ENCODE data around the gene COL18A1. TPM values are rescaled to one million over a fixed set of nuclear protein-coding genes. Genes with fewer than 3 reads are reported as not detected.

The COL18A1 gene
- total RNA-seq, 1 donor from 2014 or later, result 44.2 TPM

DNA sequence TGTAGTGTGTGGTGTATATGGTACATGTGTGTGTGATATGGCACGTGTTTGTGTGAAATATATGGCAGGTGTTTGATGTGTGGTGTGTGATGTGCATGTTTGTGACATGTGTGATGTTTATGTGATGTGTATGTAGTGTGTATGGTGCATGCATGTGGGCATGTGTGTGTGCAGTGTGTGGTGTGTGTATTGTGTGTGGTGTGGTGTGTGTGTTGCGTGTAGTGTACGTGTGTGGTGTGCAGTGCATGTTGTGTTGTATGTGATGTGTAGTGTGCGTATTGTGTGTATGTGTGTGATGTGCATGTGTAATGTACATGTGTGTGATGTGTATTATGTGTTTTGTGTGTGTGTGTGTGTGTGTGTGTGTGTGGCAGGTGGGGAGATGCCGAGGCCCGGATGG lies 71.6 kb downstream of the COL18A1 start:
- DNase-seq (no peak), ATAC-seq (ENCODE audit: poor library complexity) (no peak)
- intact Hi-C loops (cut with DNase I), result no loop called here

DNA sequence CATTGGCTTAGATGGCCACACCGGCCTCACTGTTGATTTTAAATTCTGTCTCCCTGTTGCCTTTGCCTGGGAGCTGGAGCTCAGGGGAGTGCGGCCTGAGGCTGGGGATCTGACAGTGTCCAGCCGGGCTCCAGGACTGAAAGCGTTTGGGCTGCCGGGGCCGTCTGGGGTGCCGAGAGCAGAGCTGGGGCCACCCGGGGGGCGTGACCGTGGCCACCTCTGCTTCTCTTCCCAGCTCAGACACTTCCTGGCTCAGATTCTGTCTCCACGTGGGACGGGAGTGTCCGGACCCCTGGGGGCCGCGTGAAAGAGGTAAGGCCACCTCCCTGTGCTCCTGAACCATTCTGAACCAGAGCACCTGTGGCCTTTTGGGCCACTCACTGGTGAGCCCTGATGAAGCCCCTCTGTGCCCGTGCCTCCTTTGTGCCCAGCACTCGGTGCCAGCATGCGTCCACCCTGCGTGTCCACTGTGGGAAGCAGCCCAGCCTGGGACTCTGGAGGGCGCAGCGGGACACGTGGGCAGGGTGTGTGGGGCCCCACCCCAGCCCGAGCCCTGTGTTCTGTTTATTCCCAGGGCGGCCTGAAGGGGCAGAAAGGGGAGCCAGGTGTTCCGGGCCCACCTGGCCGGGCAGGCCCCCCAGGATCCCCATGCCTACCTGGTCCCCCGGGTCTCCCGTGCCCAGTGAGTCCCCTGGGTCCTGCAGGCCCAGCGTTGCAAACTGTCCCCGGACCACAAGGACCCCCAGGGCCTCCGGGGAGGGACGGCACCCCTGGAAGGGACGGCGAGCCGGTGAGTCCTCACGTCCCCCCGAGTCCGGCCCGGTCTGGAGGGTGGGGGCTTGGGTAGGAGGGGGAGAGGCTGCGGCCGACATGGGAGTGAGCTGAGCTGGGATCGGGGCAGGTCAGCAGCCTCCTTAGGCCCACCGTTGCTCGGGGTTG lies 72.5 kb downstream of the COL18A1 start:
- intact Hi-C loops (cut with DNase I), result no loop called here
- no peak for DNase-seq

DNA sequence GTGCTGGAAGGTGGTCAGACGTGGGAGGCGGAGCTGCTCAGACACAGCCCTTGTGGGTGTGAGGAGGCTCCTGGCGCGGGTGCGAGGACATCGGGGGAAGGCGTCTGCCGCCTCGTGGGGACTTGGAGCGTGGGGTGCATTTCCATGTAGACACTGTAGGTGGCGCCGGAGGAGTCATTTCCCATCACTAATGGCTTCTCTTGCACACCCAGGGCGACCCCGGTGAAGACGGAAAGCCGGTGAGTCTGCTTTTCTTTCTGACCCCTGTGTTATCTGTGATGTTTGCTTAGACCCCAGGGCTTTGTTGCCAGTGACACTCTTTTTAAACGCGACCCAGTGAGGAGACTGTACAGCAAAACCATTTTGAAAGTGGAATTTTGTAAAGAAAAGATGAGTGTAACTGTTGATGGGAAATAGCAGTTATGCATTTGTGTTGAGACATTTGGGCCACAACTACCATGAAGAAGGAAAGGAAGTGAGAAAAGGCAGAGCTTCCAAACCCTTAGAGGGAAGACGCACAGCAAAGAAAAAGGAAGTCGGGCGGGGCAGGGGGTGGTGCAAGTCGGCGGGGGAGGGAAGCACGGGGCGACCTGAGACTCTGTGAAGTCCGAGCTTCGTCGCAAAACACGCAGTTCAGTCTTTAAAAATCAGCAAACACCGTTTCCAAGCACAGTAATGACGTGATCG lies 73.3 kb downstream of the COL18A1 start:
- DNase-seq (peak; percentile 86), ATAC-seq (ENCODE audit: poor library complexity) (peak; percentile 73)
- intact Hi-C loops (cut with DNase I), result no loop called here

More for the DNA sequence above, 72.5 kb downstream of the COL18A1 start:
- peak; percentile 8 for ATAC-seq (ENCODE audit: poor library complexity)

DNA sequence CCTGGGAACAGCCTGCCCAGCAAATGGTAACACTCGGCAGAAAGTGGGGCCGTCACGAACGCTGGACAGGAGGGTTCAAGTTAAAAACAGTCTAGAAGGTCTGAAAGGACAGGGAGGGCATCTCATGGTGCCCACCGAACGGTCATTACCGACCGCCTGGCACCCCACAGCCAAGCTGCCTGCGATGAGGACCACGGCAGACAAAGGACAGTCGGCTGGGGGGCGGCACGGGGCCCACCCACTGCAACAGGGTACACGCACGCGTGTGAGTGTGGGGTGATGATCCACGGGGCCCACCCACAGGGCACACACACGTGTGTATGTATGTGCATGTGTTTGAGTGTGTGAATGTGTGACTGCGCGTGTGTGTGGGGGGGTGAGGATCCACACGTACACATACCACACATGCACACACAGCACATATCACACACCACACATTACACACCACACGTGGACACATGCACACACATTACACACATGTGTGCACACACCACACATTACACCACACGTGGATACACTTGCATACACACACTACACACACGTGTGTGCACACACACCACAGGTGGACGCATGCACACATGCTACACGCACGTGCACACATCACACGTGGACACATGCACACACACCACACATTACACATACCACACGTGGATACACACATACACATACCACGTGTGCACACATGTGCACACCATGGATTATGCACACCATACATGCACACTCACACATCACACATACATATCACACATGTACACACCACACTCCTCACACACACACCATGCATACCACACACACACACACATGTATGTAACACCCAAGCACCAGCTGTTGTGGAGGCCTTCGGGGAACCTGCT lies 74.1 kb downstream of the COL18A1 start:
- no peak for DNase-seq
- intact Hi-C loops (cut with DNase I), result no loop called here
- ATAC-seq (ENCODE audit: poor library complexity), result no peak

DNA sequence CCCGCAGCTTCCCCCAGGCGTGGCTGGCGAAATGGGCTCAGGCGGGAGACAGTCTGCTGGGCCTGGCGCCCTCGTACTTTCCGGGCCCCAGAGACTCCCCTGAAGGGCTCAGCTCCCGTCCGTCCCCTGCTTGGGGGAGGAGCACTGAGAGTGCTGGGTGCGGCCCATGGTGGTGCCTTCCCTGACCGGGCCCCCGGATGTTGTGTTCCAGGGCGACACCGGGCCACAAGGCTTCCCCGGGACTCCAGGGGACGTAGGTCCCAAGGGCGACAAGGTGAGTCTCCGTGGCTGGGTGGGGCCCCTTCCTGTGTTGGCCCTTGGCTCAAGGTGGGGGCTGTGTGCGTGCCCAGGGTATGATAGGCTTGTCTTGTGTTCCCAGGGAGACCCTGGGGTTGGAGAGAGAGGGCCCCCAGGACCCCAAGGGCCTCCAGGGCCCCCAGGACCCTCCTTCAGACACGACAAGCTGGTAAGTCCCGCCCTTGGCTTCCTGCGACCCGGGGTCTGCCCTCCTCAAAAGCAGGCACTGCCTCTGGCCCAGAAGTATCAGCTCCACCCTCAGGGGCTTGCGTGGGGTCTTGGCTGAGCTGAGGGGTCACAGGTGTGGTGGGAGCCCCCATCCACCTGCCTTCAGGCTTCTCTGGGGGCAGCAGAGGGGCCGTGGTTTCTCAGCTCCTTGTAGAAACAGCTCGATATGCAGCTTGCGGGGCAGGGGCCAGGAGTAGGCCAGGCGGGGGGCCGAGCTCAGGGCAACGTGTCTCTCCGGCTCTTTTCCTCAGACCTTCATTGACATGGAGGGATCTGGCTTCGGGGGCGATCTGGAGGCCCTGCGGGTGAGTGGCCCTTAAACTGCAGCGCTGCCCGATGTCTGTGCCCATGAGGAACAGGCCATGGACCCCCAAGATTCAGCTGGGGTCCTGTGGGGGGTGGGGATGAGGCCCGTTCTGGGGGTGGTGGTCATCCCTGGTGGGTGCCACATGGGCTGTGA lies 75.0 kb downstream of the COL18A1 start:
- intact Hi-C loops (cut with DNase I), result no loop called here
- ATAC-seq (ENCODE audit: poor library complexity), result no peak

DNA sequence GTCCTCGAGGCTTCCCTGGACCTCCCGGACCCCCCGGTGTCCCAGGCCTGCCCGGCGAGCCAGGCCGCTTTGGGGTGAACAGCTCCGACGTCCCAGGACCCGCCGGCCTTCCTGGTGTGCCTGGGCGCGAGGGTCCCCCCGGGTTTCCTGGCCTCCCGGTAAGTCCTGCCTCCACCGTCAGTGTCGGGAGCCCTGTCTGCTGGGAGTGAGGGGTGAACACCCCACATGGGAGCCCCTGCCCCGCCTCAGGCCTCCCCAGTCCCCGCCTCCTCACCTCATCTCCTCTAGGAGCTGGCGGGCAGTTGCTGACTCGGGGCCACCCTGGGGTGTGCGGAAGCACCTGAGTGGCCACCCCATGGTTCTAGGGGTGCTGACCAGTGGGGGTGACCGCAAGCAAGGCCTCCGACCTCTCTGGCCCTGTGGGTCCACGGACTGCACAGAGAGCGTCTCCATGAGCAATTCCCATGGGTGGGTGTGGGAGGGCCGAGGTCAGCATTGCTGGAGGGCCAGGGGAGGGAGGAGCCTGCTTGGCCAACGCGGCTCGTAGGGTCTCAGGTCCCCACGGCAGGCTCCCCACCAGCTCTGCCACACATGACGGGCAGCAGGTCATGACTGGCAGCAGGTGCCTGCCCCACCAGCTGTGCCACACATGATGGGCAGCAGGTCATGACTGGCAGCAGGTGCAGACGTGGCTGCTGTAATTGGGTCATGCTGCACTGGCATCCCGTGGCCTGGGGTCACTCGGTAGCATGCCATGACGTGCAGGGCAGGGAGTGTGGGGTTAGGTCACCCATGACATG lies 75.9 kb downstream of the COL18A1 start:
- DNase-seq, result no peak
- intact Hi-C loops (cut with DNase I), result no loop called here

More for the DNA sequence above, 75.0 kb downstream of the COL18A1 start:
- no peak for DNase-seq

DNA sequence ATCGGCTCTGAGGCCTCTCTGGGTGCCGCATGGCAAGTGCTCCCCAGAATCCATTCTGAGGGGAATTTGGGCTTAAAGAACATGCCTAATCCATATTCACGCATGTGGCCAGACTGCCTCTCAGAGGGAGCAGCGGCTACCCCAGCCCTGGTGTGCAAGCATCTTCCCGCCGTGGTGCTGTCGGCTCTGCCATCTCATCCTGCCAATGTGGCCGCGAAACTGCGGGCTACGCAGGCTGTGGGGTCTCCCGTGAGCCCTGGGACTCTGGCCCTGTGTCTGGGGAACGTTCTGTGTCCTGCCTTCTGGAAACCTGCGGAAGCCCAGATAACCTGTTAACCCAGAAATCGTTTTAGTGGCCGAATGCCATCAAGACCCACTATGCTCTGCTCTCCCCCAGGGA lies 76.6 kb downstream of the COL18A1 start:
- intact Hi-C loops (cut with DNase I), result no loop called here
- no peak for ATAC-seq (ENCODE audit: poor library complexity)
- DNase-seq, result no peak

More for the DNA sequence above, 75.9 kb downstream of the COL18A1 start:
- ATAC-seq (ENCODE audit: poor library complexity), result no peak

DNA sequence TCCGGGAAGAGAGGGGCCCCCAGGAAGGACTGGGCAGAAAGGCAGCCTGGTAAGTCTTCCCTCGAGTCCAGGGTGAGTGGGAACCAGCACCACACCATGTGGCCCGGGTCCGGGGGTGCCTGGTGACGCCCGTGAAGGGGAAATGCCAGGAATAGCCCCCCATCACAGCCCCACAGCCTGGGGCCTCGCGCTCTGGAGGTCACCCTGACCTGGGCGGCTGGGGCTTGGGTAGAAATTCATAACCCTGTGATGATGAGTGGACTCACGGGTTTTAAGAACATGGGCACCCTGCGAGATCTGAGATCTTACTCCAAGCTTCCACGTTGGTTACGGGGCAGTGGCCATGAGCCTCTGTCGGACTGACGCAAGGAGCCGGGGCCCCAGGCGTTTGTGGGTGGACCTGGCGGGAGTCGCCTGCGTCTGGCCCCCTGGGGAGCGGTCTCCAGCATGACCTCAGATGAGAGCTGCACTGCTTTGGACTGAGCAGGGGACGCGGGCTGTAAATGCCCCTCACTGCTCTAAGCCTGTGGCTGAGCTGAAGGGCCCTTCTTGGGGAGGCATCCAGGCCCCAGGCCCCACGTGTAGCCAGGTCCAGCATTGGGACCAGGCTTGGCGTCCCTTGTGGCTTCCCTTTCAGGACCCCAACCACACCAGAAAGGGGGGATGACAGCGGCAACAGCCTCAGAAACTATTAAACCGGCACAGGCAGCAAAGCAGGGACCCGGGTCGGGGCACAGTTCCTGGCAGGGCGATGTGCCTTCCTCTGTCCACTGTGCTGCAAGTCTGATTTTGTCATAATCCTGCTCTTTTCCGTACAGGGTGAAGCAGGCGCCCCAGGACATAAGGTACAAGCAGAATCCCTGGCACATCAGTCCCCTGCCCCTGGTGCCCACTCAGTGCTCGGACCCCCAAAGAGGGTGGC lies 77.3 kb downstream of the COL18A1 start:
- intact Hi-C loops (cut with DNase I), result no loop called here
- ATAC-seq (ENCODE audit: poor library complexity), result no peak
- no peak for DNase-seq

DNA sequence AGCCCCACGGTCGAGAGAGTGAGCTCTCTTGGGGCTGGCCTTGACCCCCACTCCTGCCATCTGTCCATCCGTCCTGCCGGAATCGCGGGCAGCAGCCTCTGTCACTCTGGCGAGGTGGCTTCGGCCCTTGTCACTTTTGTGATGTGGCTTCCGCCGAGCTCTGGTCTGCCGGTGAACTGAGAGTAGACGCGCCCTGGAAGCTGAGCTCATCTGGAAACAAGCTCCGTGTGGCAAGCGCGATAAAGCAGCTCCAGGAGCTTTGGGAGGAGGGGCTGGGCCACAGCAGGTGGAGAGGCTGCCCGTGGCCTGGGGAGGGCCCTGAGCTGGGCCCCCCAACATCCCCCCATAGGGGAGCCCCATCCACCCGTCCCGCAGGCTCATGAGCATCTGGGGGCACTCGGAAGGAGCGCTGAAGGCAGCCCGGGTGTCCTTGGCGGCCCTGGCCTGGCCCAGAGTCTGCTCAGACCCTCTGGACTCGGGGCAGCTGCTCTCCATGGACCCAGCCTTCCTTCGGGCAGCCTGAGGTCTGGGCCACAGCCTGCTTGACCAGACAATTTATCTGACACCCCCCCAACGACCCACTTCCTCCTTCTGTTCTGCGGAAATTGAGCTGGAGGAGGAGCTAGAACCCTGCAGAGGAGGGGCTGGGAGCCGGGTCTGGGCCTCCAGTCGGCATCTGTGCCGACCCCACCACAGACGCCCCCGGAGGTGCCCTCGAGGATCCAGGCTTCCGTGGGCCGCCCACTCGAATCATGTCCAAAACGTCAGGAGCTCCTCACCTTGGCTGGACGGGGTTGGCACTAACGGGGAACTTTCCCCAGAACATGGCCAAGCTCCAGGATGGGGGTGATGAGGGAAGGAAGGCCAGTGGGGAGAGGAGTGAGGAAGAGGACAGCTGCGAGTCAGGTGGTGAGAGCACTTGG lies 78.2 kb downstream of the COL18A1 start:
- intact Hi-C loops (cut with DNase I), result no loop called here
- ATAC-seq (ENCODE audit: poor library complexity), result peak; percentile 28
- no peak for DNase-seq

DNA sequence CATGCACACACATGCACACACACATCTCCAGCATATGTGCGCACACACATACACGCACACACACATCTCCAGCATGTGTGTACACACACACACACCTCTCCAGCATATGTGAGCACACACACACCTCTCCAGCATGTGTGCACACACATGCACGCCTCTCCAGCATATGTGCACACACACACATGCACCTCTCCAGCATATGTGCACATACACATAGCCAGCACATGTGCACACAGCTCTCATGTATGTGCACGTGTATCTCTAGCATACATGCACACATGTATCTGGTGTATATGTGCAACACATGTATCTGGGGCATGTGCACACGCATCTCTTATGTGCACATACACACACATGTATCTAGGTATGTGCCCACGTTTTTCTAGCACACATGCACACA lies 79.4 kb downstream of the COL18A1 start:
- intact Hi-C loops (cut with DNase I), result no loop called here
- DNase-seq (no peak), ATAC-seq (ENCODE audit: poor library complexity) (no peak)

DNA sequence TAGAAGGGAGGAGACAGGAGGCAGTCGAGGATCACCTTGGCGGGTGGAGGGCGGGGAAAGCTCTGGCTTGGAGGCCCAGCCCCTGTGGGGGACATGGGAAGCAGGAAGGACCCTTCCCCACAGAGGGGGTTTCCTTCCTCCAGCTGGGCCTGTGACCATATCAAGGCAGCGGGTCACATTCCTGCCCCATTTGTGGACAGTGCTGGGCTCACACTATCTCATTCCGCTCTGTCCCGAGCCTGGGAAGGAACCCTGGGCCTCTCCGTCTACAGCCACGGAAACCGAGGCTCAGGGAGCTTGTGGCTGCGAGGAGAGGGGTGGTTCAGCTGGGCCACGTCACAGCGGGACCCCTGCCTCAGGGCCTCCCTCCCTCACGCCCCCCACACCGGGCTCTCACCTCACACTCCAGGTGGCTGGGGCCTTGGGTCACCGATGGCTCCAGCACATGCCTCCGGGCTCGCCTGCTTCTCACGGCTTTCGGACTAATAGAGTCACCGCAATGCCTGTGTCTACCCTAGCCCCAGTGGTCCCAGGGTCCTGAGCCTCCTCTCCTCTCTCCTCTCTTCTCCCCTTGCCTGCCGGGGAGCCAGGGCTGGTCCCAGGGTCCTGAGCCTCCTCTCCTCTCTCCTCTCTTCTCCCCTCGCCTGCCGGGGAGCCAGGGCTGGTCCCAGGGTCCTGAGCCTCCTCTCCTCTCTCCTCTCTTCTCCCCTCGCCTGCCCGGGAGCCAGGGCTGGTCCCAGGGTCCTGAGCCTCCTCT lies 80.9 kb downstream of the COL18A1 start:
- ATAC-seq (ENCODE audit: poor library complexity), result no peak
- intact Hi-C loops (cut with DNase I), result no loop called here
- DNase-seq, result no peak

DNA sequence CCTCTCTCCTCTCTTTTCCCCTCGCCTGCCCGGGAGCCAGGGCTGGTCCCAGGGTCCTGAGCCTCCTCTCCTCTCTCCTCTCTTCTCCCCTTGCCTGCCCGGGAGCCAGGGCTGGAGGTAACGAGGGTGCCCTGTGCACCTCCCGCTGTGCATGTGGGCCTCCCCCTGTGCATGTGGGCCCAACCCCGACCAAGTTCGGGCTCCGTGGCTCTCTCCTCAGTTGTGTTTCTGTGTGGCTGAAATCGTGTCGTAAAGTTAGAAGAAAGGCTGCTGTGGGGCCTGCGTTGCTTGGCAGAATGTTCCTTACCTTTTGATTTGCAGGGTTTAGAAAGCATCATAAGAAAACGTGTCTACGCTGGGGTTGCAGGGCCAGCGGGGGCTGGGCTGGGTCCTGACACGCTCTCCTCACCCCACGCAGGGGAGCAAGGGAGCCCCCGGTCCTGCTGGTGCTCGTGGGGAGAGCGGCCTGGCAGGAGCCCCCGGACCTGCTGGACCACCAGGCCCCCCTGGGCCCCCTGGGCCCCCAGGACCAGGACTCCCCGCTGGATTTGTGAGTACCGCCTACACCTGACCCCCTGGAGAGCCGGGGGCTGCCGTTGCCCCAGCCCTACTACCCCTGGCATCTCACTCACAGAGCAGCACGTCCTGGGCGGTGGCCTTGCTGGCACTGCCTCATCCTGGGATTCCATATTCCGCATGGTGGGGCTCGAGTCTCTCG lies 81.6 kb downstream of the COL18A1 start:
- no peak for DNase-seq
- intact Hi-C loops (cut with DNase I), result no loop called here
- no peak for ATAC-seq (ENCODE audit: poor library complexity)

DNA sequence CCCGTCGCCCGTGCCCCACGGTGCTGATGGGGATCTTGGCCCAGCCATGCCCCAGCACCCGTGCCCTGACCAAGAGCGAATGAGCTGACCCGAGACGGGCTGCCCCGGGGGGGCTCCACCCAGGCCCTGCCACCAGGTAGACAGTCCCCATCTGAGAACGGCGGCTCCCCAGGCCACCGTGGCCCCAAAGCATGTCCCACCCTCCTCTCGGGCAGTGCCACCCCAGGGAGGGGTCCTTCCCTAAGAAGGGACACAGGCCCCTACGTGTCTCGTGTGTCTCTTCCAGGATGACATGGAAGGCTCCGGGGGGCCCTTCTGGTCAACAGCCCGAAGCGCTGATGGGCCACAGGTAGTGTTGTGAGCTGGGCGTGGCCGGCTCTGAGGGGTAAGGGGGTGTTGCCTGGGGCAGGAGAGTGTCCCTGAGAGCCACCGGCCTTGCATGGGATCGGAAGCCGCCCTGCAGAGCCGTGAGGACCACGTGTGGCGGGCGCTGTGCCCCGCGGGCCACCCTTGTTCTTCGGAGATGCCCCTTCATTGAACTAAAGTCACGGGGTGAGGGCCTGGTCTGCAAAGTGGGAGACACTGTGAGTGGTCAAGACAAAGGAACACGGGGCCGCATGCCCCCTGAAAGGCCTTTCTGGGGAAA lies 82.3 kb downstream of the COL18A1 start:
- DNase-seq (no peak), ATAC-seq (ENCODE audit: poor library complexity) (no peak)
- intact Hi-C loops (cut with DNase I), result no loop called here
